NCI-H526 treated with DMSO at 0.1 percent for 48 hours (cell line): ENCODE measurements around the gene SLC10A2.
"Not testable (repeated sequence)": the region's sequence is repeated elsewhere in the genome, so short reads cannot be mapped to it uniquely, and the experiment has no call there.

Source experiments
- DNase-seq: peaks from one replicate; lab custom pipeline; 2025; lab: John Stamatoyannopoulos, UW

The SLC10A2 gene, protein sequence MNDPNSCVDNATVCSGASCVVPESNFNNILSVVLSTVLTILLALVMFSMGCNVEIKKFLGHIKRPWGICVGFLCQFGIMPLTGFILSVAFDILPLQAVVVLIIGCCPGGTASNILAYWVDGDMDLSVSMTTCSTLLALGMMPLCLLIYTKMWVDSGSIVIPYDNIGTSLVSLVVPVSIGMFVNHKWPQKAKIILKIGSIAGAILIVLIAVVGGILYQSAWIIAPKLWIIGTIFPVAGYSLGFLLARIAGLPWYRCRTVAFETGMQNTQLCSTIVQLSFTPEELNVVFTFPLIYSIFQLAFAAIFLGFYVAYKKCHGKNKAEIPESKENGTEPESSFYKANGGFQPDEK

DNA sequence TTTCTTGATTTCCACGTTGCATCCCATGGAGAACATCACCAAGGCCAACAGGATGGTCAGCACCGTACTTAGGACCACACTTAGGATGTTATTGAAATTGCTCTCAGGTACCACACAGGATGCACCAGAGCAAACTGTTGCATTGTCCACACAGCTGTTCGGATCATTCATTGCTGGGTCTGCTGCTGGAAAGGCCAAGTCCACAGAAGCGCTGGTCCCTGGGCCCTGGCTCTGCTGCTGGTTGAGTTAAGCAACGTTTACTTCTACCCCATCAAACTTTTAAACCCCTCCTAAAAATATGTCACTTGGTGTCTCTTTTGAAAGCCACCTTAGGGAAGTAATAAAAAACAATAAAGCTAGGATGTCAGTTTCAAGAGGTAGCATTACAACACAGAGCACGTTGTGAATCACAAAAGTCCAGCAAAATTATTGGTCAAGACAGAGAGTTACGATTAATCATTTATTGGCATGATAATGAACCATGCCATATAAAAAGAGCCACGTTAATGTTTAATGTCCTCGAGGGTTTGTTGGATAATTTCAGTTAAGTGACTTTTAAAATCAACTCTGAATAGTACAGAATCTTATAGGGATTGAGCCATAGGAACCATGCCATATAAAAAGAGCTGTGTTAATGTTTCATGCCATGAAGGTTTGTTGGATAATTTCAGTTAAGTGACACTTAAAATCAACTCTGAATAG, at the start of gene SLC10A2:
TSS of gene SLC10A2 (minus strand) at position 339 of the 702 bp plus-strand sequence. CDS start at position 171, 168 bp downstream.
- DNase-seq = no peak

DNA sequence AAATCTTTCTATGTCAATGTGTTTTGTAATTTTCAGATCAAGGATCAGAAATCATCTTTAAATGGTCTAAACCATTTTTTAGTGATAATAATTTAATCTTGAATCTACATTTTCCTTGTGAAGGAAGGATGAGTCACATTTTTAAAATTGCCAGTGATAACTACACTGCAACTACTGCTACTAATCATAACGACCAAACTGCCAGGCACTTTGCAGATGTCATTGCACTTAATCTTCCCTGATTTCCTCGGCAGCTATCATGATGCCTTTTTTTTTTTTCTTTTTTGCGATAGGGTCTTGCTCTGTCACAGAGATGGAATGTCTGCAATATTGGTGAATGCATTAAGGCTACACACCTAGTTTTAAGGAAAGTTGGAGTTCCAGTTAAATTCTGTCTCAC, 41.4 kb upstream of the SLC10A2 start:
- DNase-seq = no peak

DNA sequence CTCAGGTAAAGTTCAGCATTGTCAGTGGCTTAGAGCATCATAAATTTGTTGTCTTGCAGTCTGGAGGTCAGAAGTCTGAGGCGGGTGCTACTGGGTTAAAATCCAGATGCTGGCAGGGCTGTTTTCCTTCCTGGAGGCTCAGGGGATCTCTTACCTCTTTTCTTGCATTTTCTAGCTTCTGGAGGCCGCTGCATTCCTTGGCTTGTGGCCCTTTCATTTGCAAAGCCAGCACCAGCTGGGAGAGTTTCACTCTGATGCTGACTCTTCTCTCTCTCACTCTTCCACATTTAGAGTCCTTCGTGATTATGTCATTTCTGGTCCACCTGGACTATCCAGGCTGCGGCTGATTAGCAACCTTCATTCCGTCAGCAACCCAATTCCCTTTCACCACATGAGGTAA, 38.1 kb upstream of the SLC10A2 start:
- no peak for DNase-seq

DNA sequence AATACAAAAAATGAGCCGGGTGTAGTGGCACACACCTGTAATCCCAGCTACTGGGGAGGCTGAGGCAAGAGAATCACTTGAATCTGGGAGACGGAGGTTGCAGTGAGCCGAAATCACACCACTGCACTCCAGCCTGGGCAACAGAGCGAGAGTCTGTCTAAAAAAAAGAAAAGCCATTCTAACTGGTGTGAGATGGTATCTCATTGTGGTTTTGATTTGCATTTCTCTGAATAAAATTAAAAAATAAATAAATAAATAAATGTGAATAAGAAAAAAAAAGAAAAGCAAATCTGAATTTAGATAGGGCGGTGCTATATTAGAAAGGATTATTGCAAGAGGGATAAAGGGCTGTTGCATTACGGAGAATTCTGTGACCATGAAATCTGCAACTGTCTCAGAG, 37.2 kb upstream of the SLC10A2 start:
- DNase-seq = not testable (repeated sequence)

DNA sequence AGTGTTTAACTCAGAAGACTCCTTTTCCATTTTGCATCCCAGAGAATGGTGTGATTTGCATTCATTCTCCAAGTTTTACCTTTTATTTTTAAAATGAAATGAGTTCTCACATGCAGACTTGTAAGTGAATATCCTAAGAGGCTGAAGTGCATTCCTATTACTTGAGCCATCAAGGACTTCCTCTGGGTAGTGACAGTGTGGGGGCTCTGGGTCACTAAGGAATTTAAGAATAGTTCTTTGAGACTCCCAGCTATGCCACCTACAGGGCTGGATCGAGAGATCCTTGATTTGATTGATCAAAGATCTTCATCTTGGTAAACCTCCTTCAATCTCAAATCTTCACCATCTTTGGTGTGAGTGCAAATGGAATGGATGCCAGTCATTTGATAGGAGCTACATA, 36.3 kb upstream of the SLC10A2 start:
- DNase-seq = no peak

DNA sequence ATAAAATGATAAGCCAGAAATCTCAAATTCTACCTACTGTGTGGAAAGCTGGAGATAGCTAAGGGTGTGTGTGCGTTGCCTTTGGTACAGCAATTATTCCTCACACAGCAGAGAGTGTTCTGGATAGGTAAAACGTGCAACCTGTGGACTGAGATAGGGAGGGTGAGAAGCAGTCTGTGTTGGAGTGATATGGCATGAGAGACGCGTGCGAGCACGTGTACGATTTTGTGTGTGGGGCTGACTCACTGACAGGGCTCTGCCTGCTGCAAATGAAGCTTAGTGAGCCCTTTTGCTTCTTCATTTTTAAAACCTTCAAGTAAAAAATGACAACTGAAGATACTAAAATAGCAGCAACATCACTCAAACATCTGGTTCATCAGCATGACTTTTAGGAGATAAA, 35.7 kb upstream of the SLC10A2 start:
- no peak for DNase-seq

DNA sequence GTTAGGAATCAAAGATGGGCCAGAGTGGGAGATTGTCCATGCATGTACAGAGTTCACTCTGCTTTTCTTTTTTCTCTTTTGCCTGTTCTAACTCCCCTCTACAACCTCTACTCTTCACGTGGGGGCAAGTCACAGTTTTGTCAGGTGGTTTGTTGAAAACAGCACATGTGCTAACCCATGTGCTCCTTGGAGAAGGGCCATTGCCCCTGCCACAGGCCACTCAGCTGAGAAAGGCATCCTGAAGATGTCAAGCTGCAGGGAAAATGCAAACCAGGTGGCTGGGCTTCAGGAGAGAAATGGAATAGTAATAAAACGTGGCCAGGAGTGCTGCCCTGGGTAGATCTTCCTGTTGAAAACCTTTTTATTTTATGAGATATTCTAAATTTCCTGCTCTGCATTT, 35.3 kb upstream of the SLC10A2 start:
- DNase-seq = no peak

DNA sequence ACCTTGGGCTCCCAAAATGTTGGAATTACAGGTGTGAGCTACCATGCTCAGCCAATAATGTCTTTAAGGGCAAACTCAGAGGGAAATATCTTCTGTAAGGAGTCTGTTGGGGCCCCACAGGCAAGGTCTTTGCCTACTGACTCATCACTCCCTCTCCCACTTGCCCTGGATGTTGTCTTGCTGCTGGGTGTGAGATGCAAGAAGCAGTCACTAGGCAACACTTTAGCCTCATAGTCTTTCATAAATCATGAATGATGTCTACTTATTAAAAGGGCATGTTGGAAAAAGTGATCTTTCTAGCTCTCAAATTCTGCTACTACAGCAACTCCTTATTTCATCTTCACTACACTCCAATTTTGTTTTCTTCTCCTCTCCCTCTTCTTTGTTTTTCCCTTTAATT, 34.6 kb upstream of the SLC10A2 start:
- DNase-seq = no peak

DNA sequence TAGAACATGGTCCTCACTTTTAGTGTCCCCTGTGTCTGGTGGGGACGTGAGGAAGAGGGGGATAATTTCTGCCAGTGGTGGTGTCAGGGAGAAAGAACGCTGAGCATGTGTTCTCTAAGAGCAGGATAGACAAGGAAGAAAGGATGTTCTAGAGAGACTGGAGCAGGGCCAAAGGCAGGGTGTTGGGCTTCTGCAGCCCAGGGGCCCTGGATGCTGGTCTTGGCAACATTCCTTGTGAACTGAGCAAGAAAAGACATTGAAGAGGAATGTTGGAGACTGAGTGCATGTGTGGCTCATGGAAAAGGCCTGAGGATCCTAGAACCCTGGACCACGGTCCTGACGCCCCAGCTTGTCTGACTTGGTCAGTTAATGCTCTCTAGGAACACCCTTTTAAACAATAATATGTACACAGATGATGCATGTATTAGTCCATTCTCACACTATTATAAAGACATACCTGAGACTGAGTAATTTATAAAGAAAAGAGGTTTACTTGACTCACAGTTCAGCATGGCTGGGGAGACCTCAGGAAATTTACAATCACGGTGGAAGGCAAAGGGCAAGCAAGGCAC, 33.6 kb upstream of the SLC10A2 start:
- no peak for DNase-seq

DNA sequence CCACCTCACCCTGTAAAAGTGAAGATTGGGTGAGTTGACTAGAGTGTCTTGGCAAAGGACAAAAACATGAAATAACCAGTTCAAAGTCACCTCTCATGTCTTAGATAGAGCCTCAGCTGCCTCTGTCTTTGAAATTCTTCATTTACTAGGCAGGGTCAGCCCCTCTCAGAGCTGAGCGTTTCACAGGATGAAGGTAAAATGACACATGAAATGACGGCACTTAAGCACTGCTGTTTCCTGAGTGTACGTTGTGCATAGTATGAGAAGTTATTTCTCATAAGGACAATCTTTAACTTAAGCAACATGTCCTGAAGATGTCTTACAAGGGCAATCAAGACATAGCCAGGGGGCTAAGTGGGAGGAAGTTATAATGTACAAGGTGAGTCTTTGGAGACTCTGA, 32.3 kb upstream of the SLC10A2 start:
- no peak for DNase-seq

DNA sequence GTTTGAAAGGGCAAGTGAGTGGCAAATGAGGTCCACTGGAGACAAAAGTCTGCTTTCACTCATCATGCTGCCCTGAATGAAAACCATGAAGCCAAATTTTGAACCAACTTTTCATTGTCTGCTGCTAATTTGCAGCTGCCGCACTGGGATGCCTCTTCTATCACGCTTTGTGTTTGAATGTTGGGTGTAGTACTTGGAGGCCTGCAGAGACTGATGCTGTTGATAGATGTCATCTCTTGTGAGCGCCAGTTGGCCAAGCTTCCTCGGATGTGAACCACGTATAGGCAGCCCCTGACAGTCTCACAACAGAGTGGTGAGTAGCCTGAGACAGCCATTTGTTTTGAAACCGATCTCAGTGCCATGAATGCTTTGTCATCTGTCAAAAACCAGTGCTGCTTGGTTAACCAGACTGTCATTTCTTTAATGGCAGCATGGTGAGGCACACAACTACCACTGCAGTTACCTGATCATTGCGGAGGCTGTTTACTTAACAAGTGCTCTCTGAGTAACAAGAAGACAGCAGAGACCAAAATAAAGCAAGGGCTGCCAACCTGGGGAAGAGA, 31.2 kb upstream of the SLC10A2 start:
- no peak for DNase-seq

DNA sequence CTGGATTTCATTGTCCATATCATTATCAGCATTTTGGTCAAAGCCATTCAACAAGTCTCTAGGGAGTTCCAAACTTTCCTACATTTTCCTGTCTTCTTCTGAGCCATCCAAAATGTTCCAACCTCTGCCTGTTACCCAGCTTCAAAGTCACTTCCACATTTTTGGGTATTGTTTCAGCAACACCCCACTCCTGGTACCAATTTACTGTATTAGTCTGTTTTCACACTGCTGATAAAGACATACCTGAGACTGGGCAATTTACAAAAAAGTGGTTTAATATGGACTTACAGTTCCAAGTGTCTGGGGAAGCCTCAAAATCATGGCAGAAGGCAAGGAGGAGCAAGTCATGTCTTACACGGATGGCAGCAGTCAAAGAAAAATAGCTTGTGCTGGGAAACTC, 27.4 kb upstream of the SLC10A2 start:
- DNase-seq = not testable (repeated sequence)

DNA sequence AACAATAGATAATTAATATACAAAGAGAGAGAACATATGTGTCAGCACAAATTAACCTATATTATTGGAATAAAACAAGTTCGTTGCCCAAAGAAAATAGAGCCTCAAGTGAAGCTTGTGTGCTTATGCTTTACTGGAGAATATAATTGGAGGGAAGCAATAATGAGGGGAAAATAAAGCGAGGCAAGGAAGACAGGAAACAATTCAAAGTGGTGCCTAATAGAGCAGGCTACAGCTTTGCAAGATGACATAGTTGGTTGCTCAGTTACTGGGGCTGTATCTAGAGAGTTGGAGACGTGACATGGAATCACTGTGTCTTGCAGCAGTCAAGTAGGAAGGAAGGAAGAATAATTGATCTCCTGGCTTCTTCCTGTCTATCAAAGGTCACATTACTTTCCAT, 21.1 kb upstream of the SLC10A2 start:
- no peak for DNase-seq

DNA sequence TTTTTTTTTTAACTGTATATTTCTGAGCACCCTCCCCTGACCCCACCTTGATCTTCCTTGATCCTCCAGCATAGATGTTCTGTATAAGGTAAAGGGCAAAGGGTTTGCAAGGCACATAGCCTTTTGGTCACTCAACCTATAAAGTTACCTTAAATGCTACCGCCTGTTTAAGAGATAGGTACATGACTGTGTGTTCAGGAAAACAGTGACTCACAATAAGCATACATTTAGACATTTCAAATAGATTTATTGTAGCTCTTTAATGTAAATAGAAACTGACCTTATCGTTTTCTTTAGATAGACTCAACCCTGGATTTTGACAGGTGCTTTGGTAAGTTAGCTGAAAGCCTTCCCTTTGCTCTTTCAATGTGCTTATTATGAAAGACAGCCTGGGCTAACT, 15.2 kb upstream of the SLC10A2 start:
- no peak for DNase-seq

DNA sequence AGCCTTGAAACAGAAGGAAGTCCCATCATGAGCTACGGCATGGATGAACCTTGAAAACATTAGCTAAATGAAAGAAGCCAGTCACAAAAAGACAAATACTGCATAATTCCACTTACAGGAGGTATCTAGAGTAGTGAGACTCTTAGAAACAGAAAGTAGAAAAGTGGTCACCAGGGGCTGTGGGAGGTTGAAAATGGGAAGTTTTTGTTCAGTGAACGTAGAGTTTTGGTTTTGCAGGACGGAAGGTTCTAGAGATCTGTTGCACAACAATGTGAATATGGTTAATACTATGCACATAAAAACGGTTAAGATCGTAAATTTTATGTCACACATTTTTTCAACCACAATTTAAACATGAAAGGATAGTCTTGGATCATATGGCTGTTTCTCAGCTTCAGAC, 11.9 kb upstream of the SLC10A2 start:
- no peak for DNase-seq

DNA sequence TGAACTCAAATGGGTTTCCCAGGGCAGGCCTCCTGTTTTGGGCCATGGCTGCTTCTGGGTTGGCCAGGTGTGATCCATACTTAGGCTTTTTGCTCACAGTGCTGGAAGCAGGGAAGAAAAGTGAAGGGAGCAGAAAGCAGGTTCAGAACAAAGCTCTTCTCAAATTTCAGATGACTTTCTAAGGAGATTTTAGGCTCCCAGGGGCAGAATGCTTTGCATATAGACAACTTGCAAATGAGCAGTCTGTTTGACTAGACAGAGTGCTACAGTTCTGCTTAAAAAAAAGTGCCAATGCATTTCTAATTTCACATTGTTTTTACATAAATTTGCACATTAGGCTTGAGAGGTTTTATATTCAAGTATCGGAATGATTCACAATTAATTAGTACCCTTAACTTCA, 2.6 kb upstream of the SLC10A2 start:
- DNase-seq = peak; percentile 96

DNA sequence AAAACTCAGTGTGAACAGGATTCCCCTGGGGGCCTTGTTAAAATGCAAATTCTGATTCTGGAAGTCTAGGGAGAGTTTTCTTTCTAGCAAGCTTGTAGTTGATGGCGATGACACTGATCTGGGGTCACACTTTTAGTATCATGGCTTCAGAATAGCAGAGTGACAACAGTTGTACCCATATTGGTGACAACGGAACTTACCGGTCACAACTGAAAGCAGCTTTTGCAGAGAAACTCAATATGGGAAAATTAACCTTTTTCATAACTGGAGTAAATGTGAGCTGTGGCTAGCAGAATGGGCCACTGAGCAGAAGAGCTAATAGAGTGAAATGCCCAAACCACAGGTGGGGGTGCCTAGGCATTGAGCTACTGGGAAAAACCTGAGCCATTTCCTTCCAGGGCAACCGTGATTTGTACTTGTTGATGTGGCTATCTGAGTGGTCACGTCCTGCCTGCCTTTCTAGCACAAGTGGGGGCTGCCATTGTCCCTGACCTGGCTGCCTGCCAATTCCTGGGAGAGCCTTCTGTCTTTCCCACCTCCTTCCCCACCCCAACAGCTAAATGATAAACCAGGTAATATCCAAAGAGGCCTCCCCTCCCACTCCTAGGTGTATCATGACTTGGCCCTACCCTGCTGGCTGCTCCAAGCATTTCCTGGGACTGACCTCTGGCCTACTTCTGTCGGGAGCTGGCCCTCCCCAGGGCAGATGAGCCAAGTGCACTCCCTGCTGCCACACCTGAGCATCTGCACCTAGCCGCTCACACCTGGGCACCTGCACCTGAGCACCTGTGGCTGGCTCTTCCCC, 1.7 kb upstream of the SLC10A2 start:
- DNase-seq = peak; percentile 75

DNA sequence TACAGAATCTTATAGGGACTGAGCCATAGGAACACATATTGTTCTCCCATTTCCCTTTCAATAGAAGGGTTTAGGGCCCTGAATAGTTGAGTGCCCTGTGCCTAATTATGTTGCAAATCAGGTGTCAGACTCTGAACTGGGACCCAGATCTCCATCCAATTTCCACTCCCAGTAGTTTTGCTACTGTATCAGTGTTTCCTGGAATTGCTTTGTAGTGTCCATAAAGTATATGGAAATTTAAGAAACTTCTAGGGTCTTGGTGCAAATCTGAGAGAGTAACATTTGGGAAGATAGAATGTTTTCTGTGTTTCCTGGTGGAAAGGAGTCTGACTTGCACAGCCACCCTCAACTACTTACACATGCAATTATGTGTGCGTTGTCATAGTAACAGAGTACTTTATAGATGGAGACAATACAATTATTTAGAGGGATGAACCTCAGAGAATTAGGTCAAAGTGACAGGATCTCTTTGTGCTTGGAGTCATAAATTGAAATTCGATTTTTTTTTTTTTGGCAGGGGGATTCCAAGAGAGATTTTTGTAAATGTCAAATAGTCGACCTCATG, 646 bp upstream of the SLC10A2 start:
- no peak for DNase-seq

DNA sequence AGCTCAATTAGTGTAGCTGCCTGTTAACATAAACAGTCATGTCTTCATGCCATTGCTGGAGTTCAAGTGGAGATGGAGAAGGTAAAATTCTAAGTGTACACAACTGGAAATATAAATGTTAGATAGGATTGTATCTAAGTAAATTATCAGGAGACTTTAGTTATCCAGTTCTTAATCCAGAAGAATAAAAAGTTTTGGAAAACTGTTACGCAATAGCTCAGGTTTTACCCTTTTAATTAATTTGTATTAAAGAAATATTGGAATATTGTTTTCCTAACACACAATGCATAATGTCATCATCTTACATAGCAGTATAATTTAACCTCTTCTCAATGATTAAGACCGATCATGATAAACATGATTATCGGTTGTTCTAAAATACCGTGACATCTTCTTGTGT, 2.8 kb downstream of the SLC10A2 start:
- DNase-seq = no peak

DNA sequence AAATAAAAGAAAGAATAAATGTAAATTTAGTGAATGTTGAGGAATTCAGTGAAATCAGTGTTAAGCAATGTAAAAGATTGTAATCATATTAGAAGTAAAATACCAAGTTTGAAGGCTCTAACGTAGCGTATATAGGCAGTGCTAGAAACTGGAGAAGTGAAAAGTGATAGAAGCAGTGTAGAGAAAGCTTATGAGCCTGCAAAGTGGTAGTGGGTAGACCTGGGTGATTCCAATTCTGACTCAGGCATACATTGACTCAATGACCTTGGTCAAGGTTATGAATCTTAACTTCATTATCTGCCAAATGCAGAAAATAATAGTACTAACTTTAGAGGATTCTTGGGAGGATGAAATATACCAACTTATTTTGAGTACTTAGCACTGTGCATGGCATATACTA, 4.1 kb downstream of the SLC10A2 start:
- DNase-seq = no peak

DNA sequence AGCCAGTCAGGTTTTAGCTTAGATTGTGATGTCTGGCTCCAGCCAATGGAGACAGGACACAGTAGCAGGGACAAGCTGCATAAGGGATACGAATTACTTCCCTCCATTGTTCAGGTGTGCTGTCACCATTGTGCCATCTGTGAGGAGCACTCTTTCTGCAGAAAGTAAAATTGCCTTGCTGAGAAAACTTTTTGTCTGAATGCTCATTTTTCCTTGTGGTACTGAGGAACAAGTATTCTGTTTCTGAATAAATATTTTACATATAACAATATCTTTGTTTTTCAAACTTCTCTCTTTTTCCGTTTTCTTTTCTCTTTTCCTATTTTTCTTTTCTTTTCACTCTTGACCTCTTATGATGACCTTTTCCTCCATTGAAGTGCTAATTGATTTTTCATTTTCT, 10.2 kb downstream of the SLC10A2 start:
- no peak for DNase-seq

DNA sequence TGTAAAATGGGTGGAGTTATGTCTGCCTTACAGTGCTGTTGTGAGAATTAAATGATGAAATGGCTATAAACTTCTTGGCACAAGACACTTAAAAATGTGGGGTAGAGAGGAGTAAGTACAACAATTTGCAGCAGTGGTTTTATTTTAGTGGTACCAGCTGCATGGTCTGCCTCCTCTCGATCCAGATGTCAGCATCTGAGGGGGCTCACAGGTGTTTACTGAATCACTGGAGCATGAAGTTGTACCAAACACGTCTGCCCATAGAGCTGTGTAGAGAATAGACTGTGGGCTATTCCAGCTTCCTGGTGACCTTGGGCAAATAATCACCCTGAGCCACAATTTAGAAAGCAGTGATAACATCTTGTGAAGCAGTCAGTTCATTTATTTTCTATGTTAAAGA, 11.1 kb downstream of the SLC10A2 start:
- no peak for DNase-seq
